Brain microvascular endothelial cell (primary cell): ENCODE measurements around the gene CTNND2.

ENCODE experiments used
- DNase-seq: peaks from one replicate; pipeline ENCODE4 v3.0.0-alpha.2; 2020
- H3K27ac ChIP-seq: fragments of 250-450 bp; sonication (Bioruptor Pico); 2 replicates; pipeline ENCODE4 v1.5.1; 2020; ENCODE audit warnings: mild to moderate bottlenecking, moderate library complexity
- H3K27me3 ChIP-seq: fragments of 250-450 bp; sonication (Bioruptor Pico); replicated peaks from 2 replicates; pipeline ENCODE4 v1.5.1; 2020; ENCODE audit warnings: mild to moderate bottlenecking
- H3K36me3 ChIP-seq: fragments of 250-450 bp; sonication (Bioruptor Pico); replicated peaks from 2 replicates; pipeline ENCODE4 v1.5.1; 2020; ENCODE audit warnings: mild to moderate bottlenecking
- H3K4me3 ChIP-seq: 2 replicates; pipeline ENCODE4 v1.5.1; 2011; ENCODE audit warnings: low read depth, mild to moderate bottlenecking, control low read depth, low read length, moderate library complexity
- CTCF ChIP-seq: IDR thresholded peaks from 2 replicates; pipeline ENCODE4 v1.5.1; 2011; ENCODE audit warnings: low read depth, mild to moderate bottlenecking, moderate library complexity, low read length, control low read depth, inconsistent platforms; ENCODE audit errors: missing control alignments
- in situ Hi-C: cut with HindIII; loops from 2 replicates; pipeline ENCODE4 v1.10.0; 2017; ENCODE audit warnings: low sequenced_read_pairs, low pct_ligation_motif_present

The CTNND2 gene

GRCh38 chr5:11164531-11165294 is 739.5 kb downstream of the CTNND2 start:
- TF ChIP-seq CTCF: no peak
- Histone ChIP-seq H3K27ac (no peak overlapping the region), H3K4me3 (no peak overlapping the region), H3K36me3 (no peaks in the 10 kb centered on the region), H3K27me3 (no peaks in the 10 kb centered on the region)
- DNase-seq: no peak
- in situ Hi-C loops: no loop called here

GRCh38 chr5:11157132-11157531 is 747.1 kb downstream of the CTNND2 start:
- in situ Hi-C loops: no loop called here
- Histone ChIP-seq H3K27me3 (no peaks in the 10 kb centered on the region), H3K27ac (no peak overlapping the region), H3K36me3 (no peaks in the 10 kb centered on the region), H3K4me3 (no peak overlapping the region)
- no peak for DNase-seq
- TF ChIP-seq CTCF: no peak

- in situ Hi-C loops: no loop called here
- no peak for TF ChIP-seq CTCF
- H3K27ac ChIP-seq: no peak overlapping the region
Observed at GRCh38 chr5:11153670-11154382, 750.4 kb downstream of the CTNND2 start.

GRCh38 chr5:11152368-11152767 is 751.9 kb downstream of the CTNND2 start:
- Histone ChIP-seq H3K27me3 (no peaks in the 10 kb centered on the region), H3K4me3 (no peak overlapping the region), H3K36me3 (no peaks in the 10 kb centered on the region), H3K27ac (no peak overlapping the region)
- TF ChIP-seq CTCF: no peak
- DNase-seq: no peak
- in situ Hi-C loops: no loop called here

More at GRCh38 chr5:11153670-11154382, 750.4 kb downstream of the CTNND2 start:
- no peak for DNase-seq
- Histone ChIP-seq H3K27me3 (no peaks in the 10 kb centered on the region), H3K36me3 (no peaks in the 10 kb centered on the region), H3K4me3 (no peak overlapping the region)

GRCh38 chr5:11150976-11151375 is 753.3 kb downstream of the CTNND2 start:
- H3K27ac ChIP-seq: no peak overlapping the region
- H3K36me3 ChIP-seq: no peaks in the 10 kb centered on the region
- no peak for TF ChIP-seq CTCF
- in situ Hi-C loops: no loop called here
- no peaks in the 10 kb centered on the region for H3K27me3 ChIP-seq
- H3K4me3 ChIP-seq: no peak overlapping the region
- DNase-seq: no peak
